CD4-positive, alpha-beta T cell treated with Interleukin-15 for 1 hour (primary cell): Measurements from ENCODE around the gene ARHGEF7.
"Not testable (repeated sequence)": the region's sequence is repeated elsewhere in the genome, so short reads cannot be mapped to it uniquely, and the experiment has no call there.

ENCODE experiments used
- DNase-seq: peaks from one replicate; pipeline ENCODE4 v3.0.0-alpha.2; 2020

ARHGEF7 gene

GRCh38 chr13:111115061-111115964, at the start of gene ARHGEF7:
ARHGEF7 (plus strand) TSS chr13:111115310; CDS start chr13:111115527, 217 bp downstream.
- DNase-seq = no peak

- no peak for DNase-seq
These were observed 49.4 kb upstream of the ARHGEF7 start for GRCh38 chr13:111065698-111066097.

- DNase-seq = no peak
These were observed 48.6 kb upstream of the ARHGEF7 start for GRCh38 chr13:111066544-111066943.

- no peak for DNase-seq
These were observed 47.1 kb upstream of the ARHGEF7 start for GRCh38 chr13:111068009-111068350.

GRCh38 chr13:111071120-111071519, 44.0 kb upstream of the ARHGEF7 start:
- DNase-seq = not testable (repeated sequence)

GRCh38 chr13:111071526-111071925, 43.6 kb upstream of the ARHGEF7 start:
- DNase-seq = not testable (repeated sequence)

GRCh38 chr13:111074826-111075225, 40.3 kb upstream of the ARHGEF7 start:
- no peak for DNase-seq

GRCh38 chr13:111076155-111077013, 38.7 kb upstream of the ARHGEF7 start:
- DNase-seq = no peak

GRCh38 chr13:111079375-111079774, 35.7 kb upstream of the ARHGEF7 start:
- no peak for DNase-seq

GRCh38 chr13:111080642-111081041, 34.5 kb upstream of the ARHGEF7 start:
- no peak for DNase-seq

- DNase-seq = no peak
These were observed 32.9 kb upstream of the ARHGEF7 start for GRCh38 chr13:111082240-111082639.

- not testable (repeated sequence) for DNase-seq
These were observed 32.3 kb upstream of the ARHGEF7 start for GRCh38 chr13:111082769-111083168.

GRCh38 chr13:111083693-111084092, 31.4 kb upstream of the ARHGEF7 start:
- not testable (repeated sequence) for DNase-seq

GRCh38 chr13:111090169-111090568, 24.9 kb upstream of the ARHGEF7 start:
- no peak for DNase-seq

GRCh38 chr13:111092685-111093084, 22.4 kb upstream of the ARHGEF7 start:
- DNase-seq = no peak

GRCh38 chr13:111093136-111093535, 22.0 kb upstream of the ARHGEF7 start:
- no peak for DNase-seq

- DNase-seq = no peak
These were observed 21.5 kb upstream of the ARHGEF7 start for GRCh38 chr13:111093634-111094033.

GRCh38 chr13:111095031-111095840, 19.9 kb upstream of the ARHGEF7 start:
- DNase-seq = no peak

GRCh38 chr13:111095911-111096501, 19.1 kb upstream of the ARHGEF7 start:
- DNase-seq = no peak

GRCh38 chr13:111099290-111099689, 15.8 kb upstream of the ARHGEF7 start:
- DNase-seq = no peak

- no peak for DNase-seq
These were observed 5.1 kb upstream of the ARHGEF7 start for GRCh38 chr13:111110054-111110453.

- no peak for DNase-seq
These were observed 3.7 kb upstream of the ARHGEF7 start for GRCh38 chr13:111111376-111111937.
